Measurements from ENCODE around the gene FCGR3B.
"Not testable (repeated sequence)": the region's sequence is repeated elsewhere in the genome, so short reads cannot be mapped to it uniquely, and the experiment has no call there.

FCGR3B gene

GRCh38 chr1:161631076-161631475 is at the start of gene FCGR3B:
Gene FCGR3B (minus strand): TSS chr1:161631176. CDS start chr1:161631094, 82 bp downstream.
- H3K9ac ChIP-seq (ENCODE audit: low read length): no peak within 1 kb of the TSS
- H3K4me3 ChIP-seq (ENCODE audit: low read depth, low read length): no peak within 1 kb of the TSS
- H3K36me3 ChIP-seq (ENCODE audit: control insufficient read depth, insufficient read depth, low read length): no peaks in the 10 kb centered on the region
- H3K27me3 ChIP-seq (ENCODE audit: control insufficient read depth, insufficient read depth, low read length): no peaks in the 10 kb centered on the region
- H3K4me1 ChIP-seq (ENCODE audit: control insufficient read depth, insufficient read depth, low read length): no peaks in the 10 kb centered on the region
- no peak within 1 kb of the TSS for H3K27ac ChIP-seq (ENCODE audit: low read depth, low read length)
- H3K9me3 ChIP-seq (ENCODE audit: control insufficient read depth, insufficient read depth, low read depth, low read length): no peaks in the 10 kb centered on the region

GRCh38 chr1:161678500-161678899 is 47.5 kb upstream of the FCGR3B start:
- H3K9ac ChIP-seq (ENCODE audit: low read length): no peak overlapping the region
- no peaks in the 10 kb centered on the region for H3K9me3 ChIP-seq (ENCODE audit: control insufficient read depth, insufficient read depth, low read depth, low read length)
- H3K4me3 ChIP-seq (ENCODE audit: low read depth, low read length): no peak overlapping the region
- no peaks in the 10 kb centered on the region for H3K4me1 ChIP-seq (ENCODE audit: control insufficient read depth, insufficient read depth, low read length)
- H3K36me3 ChIP-seq (ENCODE audit: control insufficient read depth, insufficient read depth, low read length): no peaks in the 10 kb centered on the region
- no peaks in the 10 kb centered on the region for H3K27me3 ChIP-seq (ENCODE audit: control insufficient read depth, insufficient read depth, low read length)
- H3K27ac ChIP-seq (ENCODE audit: low read depth, low read length): no peak overlapping the region

GRCh38 chr1:161676958-161677689 is 46.1 kb upstream of the FCGR3B start:
- H3K9me3 ChIP-seq (ENCODE audit: control insufficient read depth, insufficient read depth, low read depth, low read length): no peaks in the 10 kb centered on the region
- H3K27me3 ChIP-seq (ENCODE audit: control insufficient read depth, insufficient read depth, low read length): no peaks in the 10 kb centered on the region
- H3K4me1 ChIP-seq (ENCODE audit: control insufficient read depth, insufficient read depth, low read length): no peaks in the 10 kb centered on the region
- no peak overlapping the region for H3K9ac ChIP-seq (ENCODE audit: low read length)
- H3K36me3 ChIP-seq (ENCODE audit: control insufficient read depth, insufficient read depth, low read length): no peaks in the 10 kb centered on the region
- no peak overlapping the region for H3K4me3 ChIP-seq (ENCODE audit: low read depth, low read length)
- no peak overlapping the region for H3K27ac ChIP-seq (ENCODE audit: low read depth, low read length)

GRCh38 chr1:161676441-161676840 is 45.5 kb upstream of the FCGR3B start:
- no peaks in the 10 kb centered on the region for H3K9me3 ChIP-seq (ENCODE audit: control insufficient read depth, insufficient read depth, low read depth, low read length)
- H3K27me3 ChIP-seq (ENCODE audit: control insufficient read depth, insufficient read depth, low read length): no peaks in the 10 kb centered on the region
- H3K4me1 ChIP-seq (ENCODE audit: control insufficient read depth, insufficient read depth, low read length): peaks cover 2% of the 10 kb centered on the region; the same call in 1 of the 2 replicates
- no peak overlapping the region for H3K4me3 ChIP-seq (ENCODE audit: low read depth, low read length)
- H3K9ac ChIP-seq (ENCODE audit: low read length): no peak overlapping the region
- no peaks in the 10 kb centered on the region for H3K36me3 ChIP-seq (ENCODE audit: control insufficient read depth, insufficient read depth, low read length)
- H3K27ac ChIP-seq (ENCODE audit: low read depth, low read length): no peak overlapping the region

GRCh38 chr1:161674908-161675307 is 43.9 kb upstream of the FCGR3B start:
- H3K9me3 ChIP-seq (ENCODE audit: control insufficient read depth, insufficient read depth, low read depth, low read length); H3K4me3 ChIP-seq (ENCODE audit: low read depth, low read length); H3K36me3 ChIP-seq (ENCODE audit: control insufficient read depth, insufficient read depth, low read length); H3K4me1 ChIP-seq (ENCODE audit: control insufficient read depth, insufficient read depth, low read length); H3K27me3 ChIP-seq (ENCODE audit: control insufficient read depth, insufficient read depth, low read length); H3K27ac ChIP-seq (ENCODE audit: low read depth, low read length); H3K9ac ChIP-seq (ENCODE audit: low read length): not testable (repeated sequence)

- not testable (repeated sequence) for H3K9ac ChIP-seq (ENCODE audit: low read length); H3K9me3 ChIP-seq (ENCODE audit: control insufficient read depth, insufficient read depth, low read depth, low read length); H3K36me3 ChIP-seq (ENCODE audit: control insufficient read depth, insufficient read depth, low read length); H3K27me3 ChIP-seq (ENCODE audit: control insufficient read depth, insufficient read depth, low read length); H3K4me3 ChIP-seq (ENCODE audit: low read depth, low read length); H3K4me1 ChIP-seq (ENCODE audit: control insufficient read depth, insufficient read depth, low read length); H3K27ac ChIP-seq (ENCODE audit: low read depth, low read length)
Observed at GRCh38 chr1:161674447-161674846, 43.5 kb upstream of the FCGR3B start.

GRCh38 chr1:161673437-161673836 is 42.5 kb upstream of the FCGR3B start:
- H3K36me3 ChIP-seq (ENCODE audit: control insufficient read depth, insufficient read depth, low read length); H3K27ac ChIP-seq (ENCODE audit: low read depth, low read length); H3K27me3 ChIP-seq (ENCODE audit: control insufficient read depth, insufficient read depth, low read length); H3K4me3 ChIP-seq (ENCODE audit: low read depth, low read length); H3K4me1 ChIP-seq (ENCODE audit: control insufficient read depth, insufficient read depth, low read length); H3K9me3 ChIP-seq (ENCODE audit: control insufficient read depth, insufficient read depth, low read depth, low read length); H3K9ac ChIP-seq (ENCODE audit: low read length): not testable (repeated sequence)

- H3K27me3 ChIP-seq (ENCODE audit: control insufficient read depth, insufficient read depth, low read length): not testable (repeated sequence)
Observed at GRCh38 chr1:161671045-161672020, 40.4 kb upstream of the FCGR3B start.

GRCh38 chr1:161664689-161665088 is 33.7 kb upstream of the FCGR3B start:
- not testable (repeated sequence) for H3K9me3 ChIP-seq (ENCODE audit: control insufficient read depth, insufficient read depth, low read depth, low read length); H3K27me3 ChIP-seq (ENCODE audit: control insufficient read depth, insufficient read depth, low read length); H3K27ac ChIP-seq (ENCODE audit: low read depth, low read length); H3K9ac ChIP-seq (ENCODE audit: low read length); H3K4me3 ChIP-seq (ENCODE audit: low read depth, low read length); H3K4me1 ChIP-seq (ENCODE audit: control insufficient read depth, insufficient read depth, low read length); H3K36me3 ChIP-seq (ENCODE audit: control insufficient read depth, insufficient read depth, low read length)

More at GRCh38 chr1:161671045-161672020, 40.4 kb upstream of the FCGR3B start:
- H3K9ac ChIP-seq (ENCODE audit: low read length); H3K9me3 ChIP-seq (ENCODE audit: control insufficient read depth, insufficient read depth, low read depth, low read length); H3K4me3 ChIP-seq (ENCODE audit: low read depth, low read length); H3K36me3 ChIP-seq (ENCODE audit: control insufficient read depth, insufficient read depth, low read length); H3K4me1 ChIP-seq (ENCODE audit: control insufficient read depth, insufficient read depth, low read length); H3K27ac ChIP-seq (ENCODE audit: low read depth, low read length): not testable (repeated sequence)

GRCh38 chr1:161663569-161663968 is 32.6 kb upstream of the FCGR3B start:
- H3K4me1 ChIP-seq (ENCODE audit: control insufficient read depth, insufficient read depth, low read length); H3K27me3 ChIP-seq (ENCODE audit: control insufficient read depth, insufficient read depth, low read length); H3K27ac ChIP-seq (ENCODE audit: low read depth, low read length); H3K4me3 ChIP-seq (ENCODE audit: low read depth, low read length); H3K36me3 ChIP-seq (ENCODE audit: control insufficient read depth, insufficient read depth, low read length); H3K9me3 ChIP-seq (ENCODE audit: control insufficient read depth, insufficient read depth, low read depth, low read length); H3K9ac ChIP-seq (ENCODE audit: low read length): not testable (repeated sequence)

GRCh38 chr1:161662684-161663339 is 31.8 kb upstream of the FCGR3B start, which contains the start of gene FCGR2B:
Gene FCGR2B (plus strand): TSS chr1:161663143. CDS start chr1:161663242, 99 bp downstream.
- H3K9me3 ChIP-seq (ENCODE audit: control insufficient read depth, insufficient read depth, low read depth, low read length); H3K27ac ChIP-seq (ENCODE audit: low read depth, low read length); H3K4me3 ChIP-seq (ENCODE audit: low read depth, low read length); H3K27me3 ChIP-seq (ENCODE audit: control insufficient read depth, insufficient read depth, low read length); H3K9ac ChIP-seq (ENCODE audit: low read length); H3K4me1 ChIP-seq (ENCODE audit: control insufficient read depth, insufficient read depth, low read length); H3K36me3 ChIP-seq (ENCODE audit: control insufficient read depth, insufficient read depth, low read length): not testable (repeated sequence)

All from HUES6 (cell line).